HG02840 (cell line): ENCODE data around the gene LIMS2.

Experiments used
- ATAC-seq: cut with Tn5 transposase; IDR thresholded peaks from one replicate; pipeline ENCODE4 v1.9.1; 2021; ENCODE audit warnings: mild to moderate bottlenecking, moderate library complexity, moderate number of reproducible peaks; ENCODE audit not compliant: unreplicated experiment, low FRiP score

Gene LIMS2

DNA sequence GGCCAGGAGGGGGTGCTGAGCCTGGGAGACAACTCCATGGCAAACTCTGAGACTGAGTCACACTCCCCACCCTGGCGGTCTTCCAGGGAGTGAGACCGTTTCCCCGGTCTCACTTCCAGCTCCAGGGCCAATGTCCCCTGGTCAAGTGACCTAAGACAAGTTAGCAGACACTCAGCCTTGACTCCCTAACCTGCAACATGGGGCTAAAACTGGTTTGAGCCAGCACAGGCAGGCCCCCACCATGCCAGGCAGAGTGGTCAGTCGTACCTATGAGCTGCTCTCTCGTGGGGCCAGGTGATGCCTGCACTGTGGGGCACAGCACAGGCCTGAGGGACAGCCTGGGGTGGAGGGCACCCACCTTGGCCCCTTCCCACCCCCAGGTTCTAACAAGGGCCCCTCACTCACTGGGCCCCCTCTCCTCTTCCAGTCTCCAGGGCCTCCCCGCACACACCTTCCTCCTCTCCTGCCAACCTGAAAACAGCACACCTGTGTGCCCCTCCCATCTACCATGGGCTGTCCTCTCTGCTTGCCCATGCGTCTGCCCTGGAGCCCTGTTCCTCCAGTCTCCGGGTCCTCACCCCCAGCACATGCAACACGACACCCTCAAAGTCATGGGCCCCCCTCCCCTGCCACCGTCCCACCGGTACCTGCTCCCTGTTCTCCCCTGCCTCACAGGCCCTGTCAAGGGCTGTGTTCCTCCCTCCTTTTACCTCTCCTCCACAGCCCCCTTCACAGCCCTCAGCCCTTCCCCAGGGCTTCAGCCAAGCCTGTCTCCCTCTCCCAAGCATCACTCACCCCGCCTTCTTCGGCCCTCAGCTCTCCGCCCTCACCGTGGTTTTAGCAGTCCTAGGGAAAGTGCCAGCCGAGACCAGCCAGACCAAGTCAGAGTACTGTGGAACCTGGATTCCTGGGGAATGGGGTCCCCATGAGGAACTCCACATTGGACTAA lies 27.8 kb downstream of the LIMS2 start:
- no peak for ATAC-seq

DNA sequence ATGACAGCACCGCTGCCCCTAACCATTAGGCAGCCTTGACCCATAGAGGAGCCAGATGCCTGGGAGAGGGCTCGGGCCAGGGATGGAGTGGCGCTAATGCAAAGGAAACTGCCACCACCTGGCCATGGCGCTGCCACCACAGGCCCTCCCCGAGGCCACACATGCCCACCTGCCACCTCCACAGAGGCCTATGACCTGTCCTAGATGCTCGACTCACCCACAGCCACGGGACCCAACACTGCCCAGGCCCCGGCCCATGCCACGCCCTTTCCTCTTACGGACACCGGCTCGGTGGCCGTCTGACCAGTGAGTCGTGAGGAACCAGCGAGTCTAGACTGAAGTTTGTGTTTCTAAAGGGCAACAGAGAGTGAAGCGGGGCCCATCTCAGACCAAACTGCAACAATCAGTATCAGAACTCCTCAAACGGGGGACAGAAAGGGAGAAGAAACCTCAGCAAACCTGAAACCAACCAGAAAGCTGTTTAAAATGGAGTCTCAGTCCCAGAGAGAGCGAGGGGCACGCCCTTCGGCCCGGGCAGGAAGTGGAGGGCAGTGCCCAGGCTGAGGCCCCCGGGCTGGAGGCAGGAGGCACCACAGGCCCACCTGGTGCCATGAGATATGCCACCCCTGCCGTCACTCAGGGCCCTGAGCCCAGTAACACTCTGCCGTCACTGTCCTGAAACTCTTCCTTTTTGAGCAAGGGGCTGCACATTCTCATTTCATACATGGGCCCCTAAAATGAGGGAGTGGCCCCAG lies 28.7 kb downstream of the LIMS2 start:
- no peak for ATAC-seq

DNA sequence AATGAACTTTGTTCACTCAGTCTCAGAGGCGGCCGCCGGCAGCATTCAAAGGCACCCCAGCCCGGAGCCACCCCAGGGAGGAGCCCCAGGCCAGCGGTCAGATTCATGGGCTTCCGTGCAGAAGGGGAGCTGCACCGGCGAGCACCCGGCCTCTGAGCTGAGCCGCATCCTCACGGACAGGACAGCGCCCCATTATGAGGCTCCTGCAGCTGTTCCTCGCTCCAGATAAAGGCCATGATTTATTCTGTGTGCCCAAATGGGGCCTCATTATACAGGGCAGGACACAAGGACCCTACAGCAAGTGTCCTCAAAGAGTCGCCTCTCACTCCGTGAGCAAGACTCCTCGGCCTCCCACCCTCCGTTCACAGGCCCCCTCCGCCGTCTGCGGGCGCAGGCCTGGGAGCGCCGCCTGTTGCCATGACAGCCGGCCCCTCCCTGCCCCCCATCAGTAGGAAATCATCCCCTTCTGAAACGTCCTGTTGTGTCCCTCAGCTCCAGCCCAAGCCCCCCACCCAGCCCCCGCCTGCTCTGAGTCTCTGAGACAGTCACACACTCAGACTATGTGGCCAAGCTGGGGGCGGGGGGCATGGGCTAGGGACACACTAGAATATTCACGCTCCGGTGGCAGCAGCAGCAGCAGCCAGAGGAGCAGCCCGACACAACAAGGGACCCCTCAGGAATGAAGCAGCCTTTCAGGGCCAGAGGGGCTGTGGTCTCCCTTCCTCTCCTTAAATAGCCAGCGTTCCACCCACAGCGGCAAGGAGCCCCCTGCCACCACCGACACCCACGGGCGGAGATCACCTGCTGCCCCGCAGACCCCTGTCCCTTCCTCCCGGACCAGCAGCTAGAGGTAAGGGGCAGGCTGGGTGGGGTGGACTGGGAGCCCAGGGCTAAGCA lies 29.7 kb downstream of the LIMS2 start, which contains the start of gene GPR17:
GPR17 (plus strand) TSS at position 759 of the 897 bp plus-strand sequence. CDS start 4,583 bp downstream, outside the sequence.
- no peak for ATAC-seq

DNA sequence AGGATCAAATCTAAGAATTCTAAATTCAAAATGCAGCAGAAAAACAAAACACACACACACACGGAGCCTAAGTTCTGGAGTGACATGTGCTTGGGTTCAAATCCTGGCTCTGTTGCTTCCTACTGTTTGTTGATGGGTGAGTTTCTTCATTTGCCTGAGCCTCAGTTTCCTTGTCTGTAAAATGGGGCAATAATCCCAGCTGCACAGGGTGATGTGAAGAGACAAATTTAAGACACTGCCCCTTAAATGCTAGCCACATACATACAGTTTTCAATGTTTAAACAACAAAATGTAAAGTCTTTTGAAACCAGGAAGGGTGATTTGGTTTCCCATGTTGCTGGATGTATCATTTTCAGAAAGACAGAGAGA lies 30.3 kb downstream of the LIMS2 start:
- no peak for ATAC-seq

DNA sequence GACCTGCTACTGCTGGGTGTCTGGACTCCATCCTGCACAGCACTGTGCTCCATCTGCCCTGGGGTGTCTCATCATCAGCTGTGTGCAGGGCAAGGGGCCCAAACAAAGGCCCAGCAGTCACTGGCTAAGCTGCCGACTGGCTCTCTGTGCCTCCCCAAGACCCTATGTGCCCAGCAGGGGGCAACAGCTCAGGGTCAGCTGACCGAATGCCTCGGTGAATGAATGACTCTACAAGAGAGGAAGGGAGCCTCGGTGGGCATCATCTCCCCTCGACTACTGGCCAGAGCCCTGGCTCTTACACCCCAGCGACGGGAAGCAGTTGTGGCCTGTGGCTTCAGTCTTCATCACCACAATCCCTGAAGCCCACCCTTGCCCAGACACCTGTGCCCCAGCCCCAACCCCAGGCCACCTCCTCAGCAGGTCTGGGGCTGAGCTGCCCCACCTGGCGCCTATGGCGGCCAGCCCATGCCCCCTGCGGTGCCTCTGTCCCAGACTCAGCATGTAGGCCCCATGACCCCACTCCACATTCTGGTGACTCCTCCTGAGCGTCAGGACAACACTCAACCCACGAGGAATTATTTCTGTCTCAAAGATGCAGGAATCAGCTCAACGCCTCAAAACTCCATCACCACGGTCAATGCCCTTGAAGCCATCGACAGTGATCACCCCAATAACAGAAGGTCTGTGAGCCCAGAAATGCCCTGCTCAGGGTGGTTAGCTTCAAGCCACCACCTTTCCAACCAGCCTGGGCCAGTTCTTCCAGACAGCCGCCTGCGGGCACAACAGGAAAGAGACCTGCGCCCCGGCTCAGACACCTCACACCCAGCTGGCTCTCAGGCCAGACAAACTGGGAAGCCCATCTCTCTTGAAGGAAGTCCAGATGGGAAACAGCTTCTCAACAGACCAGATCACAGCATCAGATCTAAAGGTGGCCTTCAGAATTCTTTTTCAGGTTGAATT lies 31.0 kb downstream of the LIMS2 start:
- ATAC-seq, result no peak

DNA sequence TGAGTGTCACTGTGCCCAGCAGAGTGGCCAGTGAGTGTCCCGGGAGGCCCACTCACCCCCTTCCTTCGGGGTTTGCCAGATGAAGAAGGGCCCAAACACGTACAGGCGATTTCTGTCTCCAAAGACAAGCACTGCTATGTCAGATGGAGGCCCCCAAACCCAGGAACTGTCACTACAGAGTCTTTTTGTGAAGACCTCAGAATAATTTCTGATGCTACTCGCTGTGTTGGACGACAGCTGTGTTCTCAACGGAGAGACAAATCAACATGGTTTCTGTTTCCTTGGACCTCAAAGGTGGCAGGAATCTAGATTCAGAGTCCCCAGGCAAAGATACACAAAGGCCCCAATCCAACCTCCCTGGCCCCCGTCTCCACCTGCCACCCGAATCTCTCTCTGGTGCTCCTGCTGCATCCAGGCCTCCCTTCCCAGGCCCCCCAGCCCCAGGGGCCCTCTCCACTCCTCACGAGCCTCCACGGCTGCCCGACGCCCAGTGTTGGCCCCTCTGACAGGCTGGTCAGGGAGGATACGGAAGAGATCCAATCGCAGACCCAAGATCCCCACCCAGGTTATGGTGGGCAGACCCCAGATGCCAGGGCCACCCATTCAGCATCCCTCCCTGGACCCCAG lies 31.8 kb downstream of the LIMS2 start:
- no peak for ATAC-seq

DNA sequence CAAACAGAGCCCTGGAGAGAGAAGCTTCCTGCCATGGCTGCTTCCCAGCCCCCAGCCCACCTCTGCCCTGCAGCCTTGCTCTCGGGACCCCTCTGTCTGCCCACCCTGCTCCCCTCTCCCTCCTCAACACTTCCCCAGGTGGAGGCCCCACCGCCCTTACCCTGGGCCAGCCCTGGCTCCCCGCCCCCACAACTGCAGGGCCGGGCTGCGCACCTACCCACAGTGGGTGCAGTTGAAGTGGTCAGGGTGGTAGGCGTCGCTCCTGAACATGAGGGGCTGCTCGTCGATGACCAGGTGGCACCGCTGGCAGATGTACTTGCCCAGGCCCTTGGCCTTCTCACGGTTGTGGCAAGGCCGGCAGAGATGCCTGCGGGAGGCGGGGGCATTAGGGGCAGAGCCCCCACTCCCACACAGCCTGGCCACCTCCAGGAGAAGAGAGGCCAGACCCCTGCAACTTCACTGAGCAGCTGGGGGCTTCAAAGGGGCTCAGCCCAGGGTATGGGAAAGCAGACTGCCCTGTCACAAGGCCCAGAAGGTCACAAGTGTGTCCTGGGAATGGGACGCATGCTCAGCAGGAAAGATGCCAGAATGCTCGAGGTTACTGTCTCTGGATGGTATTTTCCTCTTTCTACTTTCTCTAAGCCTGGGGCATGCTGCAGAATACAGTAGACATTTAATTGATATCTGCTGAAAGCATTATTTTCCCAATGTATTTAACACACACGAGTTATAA lies 32.5 kb downstream of the LIMS2 start:
- no peak for ATAC-seq

DNA sequence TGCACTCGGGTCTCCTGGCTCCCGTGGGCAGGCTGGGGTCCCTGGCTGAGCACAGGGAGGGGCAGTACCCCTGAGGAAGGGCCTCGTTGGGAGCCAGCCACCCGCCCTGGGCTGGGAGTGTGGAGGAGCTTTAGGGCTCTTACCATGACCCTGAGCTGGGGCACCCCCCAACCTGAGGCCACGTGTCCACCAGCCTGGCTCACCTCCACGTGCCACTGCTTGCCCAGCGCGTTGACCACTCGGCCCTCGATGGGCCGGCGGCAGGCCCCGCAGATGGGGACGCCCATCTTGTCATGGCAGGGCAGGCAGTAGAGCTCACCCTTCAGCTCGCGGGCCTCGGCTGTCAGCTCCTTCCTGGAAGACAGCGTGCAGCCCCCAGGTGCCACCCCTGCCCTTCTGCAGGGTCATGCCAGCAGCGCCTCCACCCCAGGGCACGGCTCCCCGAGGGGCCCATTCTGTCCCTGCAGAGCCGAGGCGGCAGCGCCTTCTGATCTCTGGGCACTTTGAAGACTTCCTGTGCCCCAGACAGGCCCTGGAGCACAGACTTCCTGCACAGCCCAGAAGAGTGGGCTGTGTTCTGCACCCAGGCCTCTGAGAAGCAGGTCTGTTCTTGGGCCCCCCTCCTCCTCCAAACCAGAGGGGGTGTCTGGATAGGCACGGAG lies 33.4 kb downstream of the LIMS2 start:
- ATAC-seq, result no peak

DNA sequence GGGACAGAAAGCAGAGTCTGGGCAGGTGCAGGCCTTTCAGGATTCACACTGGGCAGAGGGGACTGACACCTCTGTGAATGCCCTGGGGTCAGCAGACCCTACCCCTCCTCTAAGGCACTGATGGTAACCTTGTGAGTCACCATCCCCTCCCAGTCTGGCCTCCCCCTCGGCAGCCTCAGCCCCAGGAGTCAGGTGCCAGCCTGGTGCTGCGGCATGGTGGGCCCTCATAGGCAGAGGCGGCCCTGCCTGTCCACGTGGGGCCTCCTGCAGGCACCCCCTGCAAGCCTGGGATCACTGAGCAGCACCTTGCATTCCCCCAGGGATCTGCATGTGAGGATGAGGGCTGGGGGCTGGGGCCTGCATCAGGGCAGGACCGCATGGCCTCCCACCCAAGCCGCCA lies 34.2 kb downstream of the LIMS2 start:
- ATAC-seq, result no peak

DNA sequence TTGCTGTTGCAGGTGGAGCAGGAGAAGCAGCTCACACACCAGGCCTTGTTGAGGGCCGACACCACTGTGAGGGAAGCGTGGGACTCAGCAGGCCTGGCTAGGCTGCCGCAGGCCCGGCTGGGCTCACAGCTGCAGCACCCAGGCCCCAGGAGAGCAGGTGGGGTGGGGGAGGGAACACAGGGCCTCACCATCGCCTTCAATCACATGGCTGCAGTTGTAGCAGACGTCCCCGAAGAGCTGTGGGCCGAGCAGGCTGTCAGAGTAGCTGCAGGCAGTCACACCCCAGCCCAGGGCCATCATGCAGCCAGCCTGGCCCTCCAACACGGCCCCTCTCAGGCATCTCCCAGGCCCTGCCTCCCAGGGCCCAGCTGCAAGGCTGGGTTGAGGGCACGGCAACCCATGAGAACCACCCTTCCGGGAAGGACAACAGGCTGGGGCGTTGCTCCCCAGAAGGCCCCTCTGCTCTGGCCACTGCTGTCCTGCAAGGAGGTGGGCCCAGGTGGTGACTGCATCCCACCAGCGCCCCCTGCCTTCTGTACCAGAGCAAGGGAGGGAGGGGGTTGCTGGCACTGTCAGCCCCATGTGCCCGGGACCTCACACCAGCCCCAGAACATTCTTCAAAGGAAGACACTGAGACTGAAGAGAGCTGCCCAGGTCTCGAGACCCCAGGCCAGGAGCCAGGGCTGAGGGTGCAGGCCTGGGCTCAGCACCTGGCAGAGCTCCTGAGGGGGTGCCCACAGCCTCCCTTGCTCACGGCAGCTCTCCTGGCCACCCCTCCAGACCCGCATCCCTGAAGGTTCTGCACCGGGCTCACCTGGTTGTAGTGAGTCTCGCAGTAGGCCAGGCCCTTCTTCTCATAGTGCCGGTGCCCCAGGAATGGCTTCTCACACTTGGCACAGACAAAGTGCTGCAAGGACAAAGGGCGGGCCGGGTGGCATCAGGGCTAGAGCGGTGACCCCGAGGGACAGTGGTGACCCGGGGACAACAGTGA lies 35.0 kb downstream of the LIMS2 start:
- no peak for ATAC-seq

DNA sequence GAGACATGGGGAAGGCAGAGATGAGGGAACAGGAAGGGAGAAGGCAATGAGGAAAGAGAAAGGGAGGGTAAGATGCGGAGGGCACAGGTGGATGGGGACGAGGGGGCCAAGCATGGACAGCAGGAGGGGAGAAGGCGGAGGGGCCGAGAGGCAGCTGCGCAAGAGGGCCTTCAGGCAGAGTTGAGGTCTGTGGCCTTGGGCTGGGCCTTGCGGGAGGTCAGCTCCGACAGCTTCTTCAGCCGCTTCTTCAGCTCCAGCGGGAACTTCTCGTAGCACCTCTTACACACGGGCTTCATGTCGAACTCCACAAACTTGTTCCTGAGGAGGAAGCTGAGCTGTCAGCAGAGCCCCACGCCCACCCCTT lies 36.2 kb downstream of the LIMS2 start:
- no peak for ATAC-seq

DNA sequence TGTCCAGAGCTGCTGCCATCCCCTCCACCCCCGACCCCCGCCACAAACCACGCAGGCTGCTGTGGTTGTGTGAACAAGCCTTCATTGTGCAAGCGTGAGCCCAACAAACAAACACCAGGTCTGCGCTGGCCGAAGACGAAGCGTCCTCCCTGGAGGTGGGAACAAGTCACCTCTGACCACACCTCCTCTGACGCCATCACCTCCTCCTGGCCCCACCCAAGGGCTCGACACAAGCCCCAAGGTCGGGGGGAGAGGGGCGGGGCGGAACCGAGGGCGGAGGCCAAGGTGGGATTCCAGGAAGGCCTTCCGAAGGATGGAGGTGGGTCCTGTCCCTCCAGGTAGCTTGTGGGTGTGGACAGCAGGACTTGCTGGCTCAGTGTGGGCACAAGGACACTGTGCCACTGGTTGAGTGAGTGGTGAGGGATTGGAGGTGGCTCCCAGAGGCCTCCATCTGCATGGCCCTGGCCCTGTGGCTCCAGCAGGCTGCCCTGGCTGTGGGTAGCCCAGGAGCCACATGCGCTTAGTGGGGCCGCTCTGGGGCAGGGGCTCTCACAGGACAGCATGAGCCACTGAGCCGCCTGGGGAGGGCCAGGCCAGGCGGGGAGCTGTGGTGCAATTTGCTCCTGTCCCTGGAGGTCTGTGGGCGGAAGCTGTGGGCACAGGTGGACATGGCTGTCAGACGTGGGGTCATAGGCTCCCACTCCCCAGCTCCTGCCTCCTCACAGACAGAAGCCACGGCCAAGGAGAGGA lies 36.8 kb downstream of the LIMS2 start:
- ATAC-seq, result no peak

DNA sequence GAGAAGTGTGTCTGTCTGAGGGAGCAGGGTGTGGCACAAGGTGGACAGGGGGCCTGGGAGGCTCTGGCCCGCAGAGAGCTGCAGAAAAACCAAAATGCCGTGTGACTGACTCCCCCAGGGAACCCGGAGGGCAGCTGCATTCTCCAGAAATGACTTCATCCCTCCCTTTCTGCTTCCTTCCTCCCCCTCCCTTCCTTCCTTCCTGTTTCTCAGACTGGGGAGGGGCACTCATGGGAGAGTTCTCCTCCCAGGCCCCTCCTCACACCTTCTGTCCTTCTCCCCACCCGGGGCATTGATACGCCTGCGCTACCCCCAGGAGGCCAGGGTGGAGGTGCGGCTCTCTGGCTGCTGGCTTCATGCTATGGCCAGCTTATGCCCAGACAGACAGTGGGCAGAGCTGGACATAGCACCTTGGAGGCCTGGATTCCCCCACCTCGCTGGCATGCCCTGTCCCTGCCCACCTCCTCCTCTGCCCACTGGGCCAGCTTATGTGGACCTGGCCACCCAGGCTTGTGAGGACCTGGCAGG lies 37.5 kb downstream of the LIMS2 start:
- ATAC-seq, result no peak

DNA sequence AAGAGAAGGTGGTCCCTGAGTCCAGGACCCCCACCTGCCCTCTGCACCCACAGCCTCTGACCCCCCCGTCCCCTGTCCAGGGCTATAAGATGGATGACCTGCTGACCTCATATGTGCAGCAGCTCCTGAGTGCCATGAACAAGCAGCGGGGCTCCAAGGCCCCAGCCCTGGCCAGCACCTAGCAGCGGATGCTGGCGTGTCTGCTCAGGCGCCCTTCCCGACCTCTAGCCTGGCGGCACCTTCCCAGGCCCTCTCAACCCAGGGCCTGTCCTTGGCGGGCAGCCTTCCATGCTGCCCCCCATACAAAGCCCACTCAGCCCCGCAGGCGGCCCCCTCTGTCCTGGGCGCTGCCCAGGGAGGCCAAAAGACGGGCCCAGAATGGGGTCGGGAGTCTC lies 38.1 kb downstream of the LIMS2 start:
- ATAC-seq, result no peak

DNA sequence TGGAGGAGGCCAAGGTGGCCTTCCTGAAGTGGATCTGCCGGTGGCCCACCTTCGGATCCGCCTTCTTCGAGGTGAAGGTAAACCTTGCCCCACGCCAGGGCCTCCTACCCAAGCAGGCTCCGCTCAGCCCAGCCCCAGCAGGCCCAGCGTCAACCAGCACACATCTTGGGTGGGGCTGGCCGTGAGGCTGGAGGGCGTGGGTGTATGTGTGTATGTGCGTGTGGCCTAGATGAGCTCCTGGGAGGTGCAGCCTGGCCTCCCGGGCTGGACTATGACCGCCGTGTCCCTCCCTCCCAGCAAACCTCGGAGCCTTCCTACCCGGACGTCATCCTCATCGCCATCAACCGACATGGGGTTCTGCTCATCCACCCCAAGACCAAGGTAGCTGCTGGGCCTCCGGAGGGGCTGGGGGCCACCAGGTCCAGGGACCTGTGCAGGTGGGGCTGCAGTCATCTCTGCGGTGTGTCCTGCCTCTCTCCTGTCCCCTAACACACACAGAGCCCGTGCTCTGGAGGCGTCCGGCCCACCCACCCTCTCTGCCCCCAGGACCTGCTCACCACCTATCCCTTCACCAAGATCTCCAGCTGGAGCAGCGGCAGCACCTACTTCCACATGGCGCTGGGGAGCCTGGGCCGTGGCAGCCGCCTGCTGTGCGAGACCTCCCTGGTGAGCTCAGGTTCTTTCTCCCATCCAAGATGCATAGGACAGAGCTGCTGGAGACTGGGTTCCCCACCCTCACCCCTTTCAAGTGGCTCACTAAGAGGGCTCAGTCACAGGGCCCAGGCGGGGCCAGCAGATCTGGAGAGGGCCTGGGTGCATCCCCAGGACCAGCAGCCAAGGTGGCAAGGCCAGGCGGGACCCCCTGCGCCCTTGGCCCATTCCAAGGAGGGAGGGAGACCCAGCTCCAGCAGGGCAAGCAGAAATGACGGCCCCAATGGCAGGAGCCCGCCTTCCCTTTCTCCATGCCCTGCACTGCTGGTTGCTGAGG lies 38.8 kb downstream of the LIMS2 start:
- no peak for ATAC-seq
